HCT116 (cell line): ENCODE data around the gene FBXL13. TPM values are rescaled to one million over a fixed set of nuclear protein-coding genes. Genes with fewer than 3 reads are reported as not detected.
"Not testable (repeated sequence)": the region's sequence is repeated elsewhere in the genome, so short reads cannot be mapped to it uniquely, and the experiment has no call there.

Source experiments
- ATAC-seq: fragments of 200-7000 bp; cut with Tn5 transposase; 2 replicates; pipeline ENCODE4 v1.9.1; 2020; ENCODE audit warnings: mild to moderate bottlenecking, moderate library complexity
- BruUV-seq: library from RNA; stranded (reverse); fragments of 400-500 nt; replicated peaks from 2 replicates; lab custom pipeline; 2021; lab: Mats Ljungman, UMichigan
- CTCF ChIA-PET: fragments of 300-600 bp; sonication (Branson Sonifier 250); formaldehyde crosslinking; loops from one replicate; lab custom pipeline; 2021; ENCODE audit warnings: antibody characterized with exemption; lab: Charles Lee
- POLR2A ChIA-PET: fragments of 300-600, 350-600 bp; sonication (Branson Sonifier 250); formaldehyde crosslinking; loops from one replicate; lab custom pipeline; 2021; ENCODE audit warnings: antibody characterized with exemption; lab: Charles Lee
- RAD21 ChIA-PET, 2 experiments: fragments of 300-600 bp; sonication (Branson Sonifier 250); formaldehyde crosslinking; loops; one replicate each; lab custom pipeline; 2023; ENCODE audit warnings: low total read pairs in 2 of 2; ENCODE audit not compliant: uncharacterized antibody in 2 of 2, unreplicated experiment in 2 of 2, low non-redundant PET in 1 of 2; lab: Charles Lee
- DNase-seq: peaks from one replicate; pipeline ENCODE4 v3.0.0-alpha.2; 2010; ENCODE audit warnings: low read depth, low spot score
- H2AFZ ChIP-seq: fragments of 200-600 bp; shearing (Covaris generic), sonication (generic); 2 replicates; pipeline ENCODE4 v1.6.1; 2017; ENCODE audit warnings: low read depth, mixed run types, mixed read lengths, antibody characterized with exemption, low read length; ENCODE audit not compliant: poor library complexity, severe bottlenecking
- H3K27ac ChIP-seq: 2 replicates; pipeline ENCODE4 v1.5.1; 2012; ENCODE audit warnings: low read depth, low read length
- H3K27me3 ChIP-seq: fragments of 200-600 bp; sonication (generic); 2 replicates; pipeline ENCODE4 v1.6.1; 2016; ENCODE audit warnings: mixed run types, low read length, mixed read lengths; ENCODE audit not compliant: insufficient read depth
- H3K36me3 ChIP-seq, 2 experiments: fragments of 200-500 bp in 1 of 2; fragments of 200-600 bp in 1 of 2; sonication (Bioruptor generic) in 1 of 2; sonication (generic) in 1 of 2; 2 replicates each; pipeline versions ENCODE4 v1.5.1 to v1.6.1; 2014 to 2016; ENCODE audit warnings: low read length in 2 of 2, inconsistent platforms in 1 of 2, mixed read lengths in 1 of 2, mixed run types in 1 of 2; ENCODE audit not compliant: insufficient read depth in 2 of 2, control insufficient read depth in 1 of 2
- H3K4me1 ChIP-seq, 2 experiments: fragments of 200-600 bp in 1 of 2; sonication (generic) in 1 of 2; 2 replicates each; pipeline versions ENCODE4 v1.5.1 to v1.6.1; 2012 to 2017; ENCODE audit warnings: low read length in 2 of 2, inconsistent platforms in 1 of 2, mild to moderate bottlenecking in 1 of 2, mixed read lengths in 1 of 2, mixed run types in 1 of 2, moderate library complexity in 1 of 2; ENCODE audit not compliant: insufficient read depth in 2 of 2, control insufficient read depth in 1 of 2
- H3K4me2 ChIP-seq: fragments of 200-600 bp; sonication (generic); 2 replicates; pipeline ENCODE4 v1.6.1; 2017; ENCODE audit warnings: mixed run types, low read length, mixed read lengths
- H3K4me3 ChIP-seq, 2 experiments: fragments of 200-600 bp in 1 of 2; sonication (generic) in 1 of 2; replicated peaks in 1 of 2; 2 replicates each; pipeline ENCODE4 v1.5.1; 2011 to 2016; ENCODE audit warnings: low read length in 2 of 2, control low read depth in 1 of 2, low read depth in 1 of 2, mild to moderate bottlenecking in 1 of 2, mixed read lengths in 1 of 2, mixed run types in 1 of 2
- H3K79me2 ChIP-seq: fragments of 200-600 bp; sonication (generic); 2 replicates; pipeline ENCODE4 v1.6.1; 2017; ENCODE audit warnings: mild to moderate bottlenecking, mixed run types, low read length, moderate library complexity, mixed read lengths; ENCODE audit not compliant: insufficient read depth
- H3K9ac ChIP-seq: fragments of 200-600 bp; sonication (generic); 2 replicates; pipeline ENCODE4 v1.6.1; 2016; ENCODE audit warnings: low read length, mixed read lengths
- H3K9me2 ChIP-seq: fragments of 200-600 bp; sonication (generic), shearing (Covaris generic); 2 replicates; pipeline ENCODE4 v1.6.1; 2017; ENCODE audit warnings: mixed run types, mild to moderate bottlenecking, moderate library complexity; ENCODE audit not compliant: insufficient read depth
- H3K9me3 ChIP-seq, 2 experiments: fragments of 200-500 bp in 1 of 2; fragments of 200-600 bp in 1 of 2; sonication (Bioruptor generic) in 1 of 2; sonication (generic) in 1 of 2; 2 replicates each; pipeline ENCODE4 v1.6.1; 2014 to 2017; ENCODE audit warnings: low read length in 2 of 2, mixed read lengths in 2 of 2, inconsistent platforms in 1 of 2, low read depth in 1 of 2, mild to moderate bottlenecking in 1 of 2, mixed run types in 1 of 2, moderate library complexity in 1 of 2; ENCODE audit not compliant: control insufficient read depth in 1 of 2, insufficient read depth in 1 of 2
- H4K20me1 ChIP-seq: fragments of 200-600 bp; sonication (generic), shearing (Covaris generic); 2 replicates; pipeline ENCODE4 v1.6.1; 2017; ENCODE audit warnings: mixed run types, mild to moderate bottlenecking, moderate library complexity; ENCODE audit not compliant: insufficient read depth
- CEBPB ChIP-seq: IDR thresholded peaks from 2 replicates; pipeline ENCODE4 v1.6.1; 2012; ENCODE audit warnings: low read depth
- EGR1 ChIP-seq: IDR thresholded peaks from 2 replicates; pipeline ENCODE4 v1.6.1; 2012; ENCODE audit warnings: low read depth
- JUND ChIP-seq: IDR thresholded peaks from 2 replicates; pipeline ENCODE4 v1.6.1; 2012
- POLR2A ChIP-seq: IDR thresholded peaks from 2 replicates; pipeline ENCODE4 v1.7.0; 2011; ENCODE audit warnings: borderline replicate concordance; ENCODE audit not compliant: insufficient read depth, insufficient read length; ENCODE audit errors: extremely low read depth
- SP1 ChIP-seq: IDR thresholded peaks from 2 replicates; pipeline ENCODE4 v1.6.1; 2012; ENCODE audit warnings: low read depth
- SRF ChIP-seq: IDR thresholded peaks from 2 replicates; pipeline ENCODE4 v1.6.1; 2012; ENCODE audit warnings: low read depth
- TCF7L2 ChIP-seq: IDR thresholded peaks from 2 replicates; pipeline ENCODE4 v1.7.0; 2011; ENCODE audit warnings: borderline replicate concordance, inconsistent platforms; ENCODE audit not compliant: insufficient read depth, insufficient read length; ENCODE audit errors: extremely low read depth
- YY1 ChIP-seq: IDR thresholded peaks from 2 replicates; pipeline ENCODE4 v1.6.1; 2011; ENCODE audit warnings: low read length, low read depth, moderate library complexity, mild to moderate bottlenecking; ENCODE audit not compliant: insufficient replicate concordance; ENCODE audit errors: extremely low read depth
- ZFX ChIP-seq: fragments of 450-650 bp; IDR thresholded peaks from 2 replicates; pipeline ENCODE4 v1.6.1; 2017
- ZNF274 ChIP-seq: fragments of 200-500 bp; sonication (Bioruptor generic); IDR thresholded peaks from 2 replicates; pipeline ENCODE4 v1.6.1; 2014; ENCODE audit warnings: mild to moderate bottlenecking, low read depth, low read length, inconsistent platforms
- intact Hi-C: fragments of 100-400 bp; cut with micrococcal nuclease; formaldehyde crosslinking; loops from 2 replicates; pipeline ENCODE4 v1.10.0; 2022
- total RNA-seq: library from RNA; stranded (reverse); gene quantifications from one replicate; pipeline ENCODE4 v1.2.1, GENCODE V29; 2021; ENCODE audit not compliant: unreplicated experiment
- TF ChIP-seq, protein P1 (sequence below): IDR thresholded peaks from 2 replicates; pipeline ENCODE4 v1.6.1; 2012
- TF ChIP-seq, protein P2 (sequence below): IDR thresholded peaks from 2 replicates; pipeline ENCODE4 v1.6.1; 2011; ENCODE audit warnings: mild to moderate bottlenecking, low read length, moderate library complexity; ENCODE audit not compliant: insufficient replicate concordance; ENCODE audit errors: extremely low read depth
- TF ChIP-seq, protein P3 (sequence below): IDR thresholded peaks from 2 replicates; pipeline ENCODE4 v1.6.1; 2012
- TF ChIP-seq, protein P4 (sequence below): IDR thresholded peaks from 2 replicates; pipeline ENCODE4 v1.6.1; 2012; ENCODE audit warnings: low read depth

Gene FBXL13
- total RNA-seq, 1 experiment from 2014 or later, result 1.0 TPM

DNA sequence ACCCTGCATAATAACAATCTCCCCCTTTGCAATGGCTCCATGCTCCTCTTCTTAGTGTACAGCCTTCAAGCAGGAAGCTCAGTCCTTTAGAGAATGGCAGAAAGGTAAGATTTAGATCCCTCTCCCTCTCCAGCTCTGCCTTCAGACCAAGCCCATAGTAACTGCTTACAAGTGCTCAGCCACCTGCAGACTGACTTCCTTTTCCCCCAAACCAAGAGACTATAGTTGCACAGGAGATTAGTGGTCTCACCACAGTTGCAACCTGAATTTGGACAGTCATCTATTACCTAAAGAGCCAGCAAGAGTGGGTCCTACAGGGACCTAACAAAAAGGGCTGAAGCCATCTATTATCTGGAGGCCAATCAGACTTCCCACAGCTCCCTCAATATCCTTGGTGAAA lies 16.5 kb downstream of the FBXL13 start:
- Histone ChIP-seq H3K36me3 (no peaks in the 10 kb centered on the region), H3K4me3 (no peak overlapping the region), H3K4me2 (no peak overlapping the region), H3K27ac (no peak overlapping the region), H4K20me1 (no peaks in the 10 kb centered on the region), H3K9me3 (no peaks in the 10 kb centered on the region), H3K4me1 (peaks cover 5 to 11% of the 10 kb centered on the region in 2 experiments; a peak in 3 of 4 replicates), H2AFZ (no peak overlapping the region), H3K27me3 (no peaks in the 10 kb centered on the region), H3K9ac (no peak overlapping the region), H3K79me2 (no peaks in the 10 kb centered on the region)
- ChIA-PET CTCF (no interaction called here), POLR2A (no interaction called here)
- no peak for ATAC-seq
- TF ChIP-seq, protein P1, sequence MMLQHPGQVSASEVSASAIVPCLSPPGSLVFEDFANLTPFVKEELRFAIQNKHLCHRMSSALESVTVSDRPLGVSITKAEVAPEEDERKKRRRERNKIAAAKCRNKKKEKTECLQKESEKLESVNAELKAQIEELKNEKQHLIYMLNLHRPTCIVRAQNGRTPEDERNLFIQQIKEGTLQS, result no peak
- TF ChIP-seq ZFX, result no peak
- TF ChIP-seq, protein P2, sequence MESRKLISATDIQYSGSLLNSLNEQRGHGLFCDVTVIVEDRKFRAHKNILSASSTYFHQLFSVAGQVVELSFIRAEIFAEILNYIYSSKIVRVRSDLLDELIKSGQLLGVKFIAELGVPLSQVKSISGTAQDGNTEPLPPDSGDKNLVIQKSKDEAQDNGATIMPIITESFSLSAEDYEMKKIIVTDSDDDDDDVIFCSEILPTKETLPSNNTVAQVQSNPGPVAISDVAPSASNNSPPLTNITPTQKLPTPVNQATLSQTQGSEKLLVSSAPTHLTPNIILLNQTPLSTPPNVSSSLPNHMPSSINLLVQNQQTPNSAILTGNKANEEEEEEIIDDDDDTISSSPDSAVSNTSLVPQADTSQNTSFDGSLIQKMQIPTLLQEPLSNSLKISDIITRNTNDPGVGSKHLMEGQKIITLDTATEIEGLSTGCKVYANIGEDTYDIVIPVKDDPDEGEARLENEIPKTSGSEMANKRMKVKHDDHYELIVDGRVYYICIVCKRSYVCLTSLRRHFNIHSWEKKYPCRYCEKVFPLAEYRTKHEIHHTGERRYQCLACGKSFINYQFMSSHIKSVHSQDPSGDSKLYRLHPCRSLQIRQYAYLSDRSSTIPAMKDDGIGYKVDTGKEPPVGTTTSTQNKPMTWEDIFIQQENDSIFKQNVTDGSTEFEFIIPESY, result no peak
- TF ChIP-seq SRF, result no peak
- TF ChIP-seq, protein P3, sequence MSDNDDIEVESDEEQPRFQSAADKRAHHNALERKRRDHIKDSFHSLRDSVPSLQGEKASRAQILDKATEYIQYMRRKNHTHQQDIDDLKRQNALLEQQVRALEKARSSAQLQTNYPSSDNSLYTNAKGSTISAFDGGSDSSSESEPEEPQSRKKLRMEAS, result no peak
- no peak for TF ChIP-seq ZNF274
- no peak for TF ChIP-seq TCF7L2
- TF ChIP-seq SP1, result no peak
- TF ChIP-seq CEBPB, result no peak
- no peak for TF ChIP-seq JUND
- no peak for TF ChIP-seq YY1
- TF ChIP-seq POLR2A, result no peak
- TF ChIP-seq EGR1, result no peak
- TF ChIP-seq, protein P4, sequence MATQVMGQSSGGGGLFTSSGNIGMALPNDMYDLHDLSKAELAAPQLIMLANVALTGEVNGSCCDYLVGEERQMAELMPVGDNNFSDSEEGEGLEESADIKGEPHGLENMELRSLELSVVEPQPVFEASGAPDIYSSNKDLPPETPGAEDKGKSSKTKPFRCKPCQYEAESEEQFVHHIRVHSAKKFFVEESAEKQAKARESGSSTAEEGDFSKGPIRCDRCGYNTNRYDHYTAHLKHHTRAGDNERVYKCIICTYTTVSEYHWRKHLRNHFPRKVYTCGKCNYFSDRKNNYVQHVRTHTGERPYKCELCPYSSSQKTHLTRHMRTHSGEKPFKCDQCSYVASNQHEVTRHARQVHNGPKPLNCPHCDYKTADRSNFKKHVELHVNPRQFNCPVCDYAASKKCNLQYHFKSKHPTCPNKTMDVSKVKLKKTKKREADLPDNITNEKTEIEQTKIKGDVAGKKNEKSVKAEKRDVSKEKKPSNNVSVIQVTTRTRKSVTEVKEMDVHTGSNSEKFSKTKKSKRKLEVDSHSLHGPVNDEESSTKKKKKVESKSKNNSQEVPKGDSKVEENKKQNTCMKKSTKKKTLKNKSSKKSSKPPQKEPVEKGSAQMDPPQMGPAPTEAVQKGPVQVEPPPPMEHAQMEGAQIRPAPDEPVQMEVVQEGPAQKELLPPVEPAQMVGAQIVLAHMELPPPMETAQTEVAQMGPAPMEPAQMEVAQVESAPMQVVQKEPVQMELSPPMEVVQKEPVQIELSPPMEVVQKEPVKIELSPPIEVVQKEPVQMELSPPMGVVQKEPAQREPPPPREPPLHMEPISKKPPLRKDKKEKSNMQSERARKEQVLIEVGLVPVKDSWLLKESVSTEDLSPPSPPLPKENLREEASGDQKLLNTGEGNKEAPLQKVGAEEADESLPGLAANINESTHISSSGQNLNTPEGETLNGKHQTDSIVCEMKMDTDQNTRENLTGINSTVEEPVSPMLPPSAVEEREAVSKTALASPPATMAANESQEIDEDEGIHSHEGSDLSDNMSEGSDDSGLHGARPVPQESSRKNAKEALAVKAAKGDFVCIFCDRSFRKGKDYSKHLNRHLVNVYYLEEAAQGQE, result no peak
- TF ChIP-seq, all 23 proteins: peak for 0
- RAD21 ChIA-PET, result no interaction called here
- intact Hi-C loops, result loop anchor here (10.0 kb wide), 1 partner anchor 103 kb away; no protein-coding TSS in a partner anchor
- no TSS peak for BruUV-seq
- DNase-seq, result no peak
- no peaks in the 10 kb centered on the region for H3K9me2 ChIP-seq

DNA sequence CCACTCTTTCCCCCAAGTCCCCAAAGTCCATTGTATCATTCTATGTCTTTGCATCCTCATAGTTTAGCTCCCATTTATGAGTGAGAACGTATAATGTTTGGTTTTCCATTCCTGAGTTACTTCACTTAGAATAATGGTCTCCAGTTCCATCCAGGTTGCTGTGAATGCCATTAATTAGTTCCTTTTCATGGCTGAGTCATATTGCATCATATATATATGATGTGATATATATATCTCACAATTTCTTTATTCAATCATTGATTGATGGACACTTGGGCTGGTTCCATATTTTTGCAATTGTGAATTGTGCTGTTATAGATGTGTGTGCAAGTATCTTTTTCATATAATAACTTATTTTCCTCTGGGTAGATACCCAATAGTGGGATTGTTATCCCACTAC lies 18.6 kb downstream of the FBXL13 start:
- H2AFZ ChIP-seq, H3K79me2 ChIP-seq, ATAC-seq, POLR2A ChIA-PET, RAD21 ChIA-PET, BruUV-seq, H3K9me2 ChIP-seq, H4K20me1 ChIP-seq, H3K4me1 ChIP-seq, CTCF ChIA-PET, DNase-seq, H3K27ac ChIP-seq, H3K9me3 ChIP-seq, H3K4me3 ChIP-seq, H3K36me3 ChIP-seq, H3K4me2 ChIP-seq, H3K9ac ChIP-seq, H3K27me3 ChIP-seq: not testable (repeated sequence)
- intact Hi-C loops, result loop anchor here (10.0 kb wide), 1 partner anchor 101 kb away; no protein-coding TSS in a partner anchor
